ENCODE measurements around the gene RAB30.
A peak's percentile ranks its signal among the peaks of the same experiment; 100 is the strongest.

The RAB30 gene

DNA sequence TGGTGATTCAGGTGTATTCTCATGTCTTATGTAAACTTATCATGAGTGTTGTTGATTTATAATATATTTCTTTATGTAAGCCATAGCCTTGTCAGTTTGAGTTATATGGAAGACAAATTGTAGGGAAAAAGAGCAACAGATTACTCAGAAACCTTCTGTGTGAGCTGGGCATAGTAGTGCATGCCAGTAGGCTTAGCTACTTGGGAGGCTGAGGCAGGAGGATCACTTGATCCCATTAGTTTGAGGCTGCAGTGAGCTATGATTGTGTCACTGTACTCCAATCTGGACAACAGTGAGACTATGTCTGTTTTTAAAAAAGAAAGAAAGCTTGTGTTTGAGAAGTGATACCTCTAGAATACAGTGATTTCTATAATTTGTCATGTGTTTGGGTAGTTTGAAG is 2.2 kb upstream of the RAB30 start:
- no peak for DNase-seq
- H3K27me3 Mint-ChIP-seq (ENCODE audit: low read depth, poor library complexity), result no peaks in the 10 kb centered on the region
- H3K4me3 Mint-ChIP-seq, result no peak overlapping the region
- H3K27ac Mint-ChIP-seq, result peak overlapping the region; percentile 12
- peaks cover 28% of the 10 kb centered on the region for H3K36me3 Mint-ChIP-seq (ENCODE audit: low read depth)
- peaks cover 4% of the 10 kb centered on the region for H3K4me1 Mint-ChIP-seq
- TF ChIP-seq, protein P1, sequence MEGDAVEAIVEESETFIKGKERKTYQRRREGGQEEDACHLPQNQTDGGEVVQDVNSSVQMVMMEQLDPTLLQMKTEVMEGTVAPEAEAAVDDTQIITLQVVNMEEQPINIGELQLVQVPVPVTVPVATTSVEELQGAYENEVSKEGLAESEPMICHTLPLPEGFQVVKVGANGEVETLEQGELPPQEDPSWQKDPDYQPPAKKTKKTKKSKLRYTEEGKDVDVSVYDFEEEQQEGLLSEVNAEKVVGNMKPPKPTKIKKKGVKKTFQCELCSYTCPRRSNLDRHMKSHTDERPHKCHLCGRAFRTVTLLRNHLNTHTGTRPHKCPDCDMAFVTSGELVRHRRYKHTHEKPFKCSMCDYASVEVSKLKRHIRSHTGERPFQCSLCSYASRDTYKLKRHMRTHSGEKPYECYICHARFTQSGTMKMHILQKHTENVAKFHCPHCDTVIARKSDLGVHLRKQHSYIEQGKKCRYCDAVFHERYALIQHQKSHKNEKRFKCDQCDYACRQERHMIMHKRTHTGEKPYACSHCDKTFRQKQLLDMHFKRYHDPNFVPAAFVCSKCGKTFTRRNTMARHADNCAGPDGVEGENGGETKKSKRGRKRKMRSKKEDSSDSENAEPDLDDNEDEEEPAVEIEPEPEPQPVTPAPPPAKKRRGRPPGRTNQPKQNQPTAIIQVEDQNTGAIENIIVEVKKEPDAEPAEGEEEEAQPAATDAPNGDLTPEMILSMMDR (IDR thresholded peaks at IDR 0.05), result no peak
- no peaks in the 10 kb centered on the region for H3K9me3 Mint-ChIP-seq

DNA sequence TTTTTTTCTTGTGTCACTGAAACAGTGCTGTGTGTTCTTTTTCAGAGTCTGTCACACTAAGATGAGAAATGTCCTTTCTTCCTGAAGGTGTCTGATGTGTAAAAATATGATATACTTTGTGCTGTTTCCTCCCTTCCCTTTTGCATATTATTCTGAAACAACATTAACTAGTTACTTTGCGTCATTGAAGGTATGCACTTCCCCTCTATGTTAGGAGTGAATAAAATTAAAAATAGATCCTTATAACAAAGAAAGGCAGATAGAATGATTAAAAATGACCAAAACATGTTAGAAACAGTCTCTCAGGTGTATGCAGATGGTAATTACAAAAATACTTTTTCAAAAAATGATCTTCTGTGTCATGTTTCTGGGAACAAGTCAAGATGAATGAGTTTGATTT is 1.6 kb upstream of the RAB30 start:
- peaks cover 4% of the 10 kb centered on the region for H3K4me1 Mint-ChIP-seq
- TF ChIP-seq, protein P1 (IDR thresholded peaks at IDR 0.05), result no peak
- peak overlapping the region; percentile 71 for H3K27ac Mint-ChIP-seq
- no peak for DNase-seq
- H3K27me3 Mint-ChIP-seq (ENCODE audit: low read depth, poor library complexity), result no peaks in the 10 kb centered on the region
- peaks cover 28% of the 10 kb centered on the region for H3K36me3 Mint-ChIP-seq (ENCODE audit: low read depth)
- H3K9me3 Mint-ChIP-seq, result no peaks in the 10 kb centered on the region
- H3K4me3 Mint-ChIP-seq, result no peak overlapping the region

DNA sequence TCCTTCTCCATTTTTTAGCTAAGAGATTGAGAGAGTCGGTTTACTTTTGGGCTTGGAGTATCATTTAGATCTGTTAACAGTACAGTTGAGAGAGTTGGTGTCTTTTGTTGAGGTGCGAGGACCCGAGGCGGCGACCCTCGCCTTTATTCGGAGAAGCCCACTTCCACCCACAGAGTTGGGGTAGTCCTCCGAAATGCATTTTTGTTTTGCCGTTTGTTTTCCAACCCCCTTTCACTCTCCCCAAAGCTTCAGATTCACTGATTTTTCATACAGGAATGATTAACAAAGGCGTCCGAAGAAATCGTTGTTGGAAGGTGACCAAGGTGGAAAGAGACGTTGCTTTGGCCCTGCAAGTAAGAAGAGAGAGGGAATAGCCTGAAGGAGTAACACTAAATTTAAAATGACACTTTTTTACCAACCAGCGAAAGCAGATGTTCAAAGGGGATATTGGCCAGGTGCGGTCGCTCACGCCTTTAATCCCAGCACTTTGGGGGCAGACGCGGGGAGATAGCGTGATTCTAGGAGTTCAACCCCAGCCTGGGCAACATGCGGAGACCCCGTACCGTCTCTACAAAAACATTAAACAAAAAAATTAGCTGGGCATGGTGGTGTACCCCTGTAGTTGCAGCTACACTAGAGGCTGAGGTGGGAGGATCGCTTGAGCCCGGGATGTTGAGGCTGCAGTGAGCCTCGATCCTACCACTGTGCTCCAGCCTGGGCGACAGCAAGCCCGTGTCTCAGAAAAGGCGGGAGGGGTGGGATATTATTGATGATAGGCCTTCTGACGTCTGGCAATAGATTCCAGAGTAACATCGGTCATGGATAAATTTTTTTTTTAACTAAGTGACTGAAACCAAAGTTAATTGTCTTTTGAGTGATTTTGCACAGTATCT is 899 bp upstream of the RAB30 start:
- Mint-ChIP-seq H3K4me3 (no peak overlapping the region), H3K27me3 (ENCODE audit: low read depth, poor library complexity) (no peaks in the 10 kb centered on the region), H3K4me1 (peaks cover 4% of the 10 kb centered on the region), H3K27ac (no peak overlapping the region), H3K36me3 (ENCODE audit: low read depth) (peaks cover 26% of the 10 kb centered on the region), H3K9me3 (no peaks in the 10 kb centered on the region)
- TF ChIP-seq, protein P1 (IDR thresholded peaks at IDR 0.05), result no peak
- no peak for DNase-seq

DNA sequence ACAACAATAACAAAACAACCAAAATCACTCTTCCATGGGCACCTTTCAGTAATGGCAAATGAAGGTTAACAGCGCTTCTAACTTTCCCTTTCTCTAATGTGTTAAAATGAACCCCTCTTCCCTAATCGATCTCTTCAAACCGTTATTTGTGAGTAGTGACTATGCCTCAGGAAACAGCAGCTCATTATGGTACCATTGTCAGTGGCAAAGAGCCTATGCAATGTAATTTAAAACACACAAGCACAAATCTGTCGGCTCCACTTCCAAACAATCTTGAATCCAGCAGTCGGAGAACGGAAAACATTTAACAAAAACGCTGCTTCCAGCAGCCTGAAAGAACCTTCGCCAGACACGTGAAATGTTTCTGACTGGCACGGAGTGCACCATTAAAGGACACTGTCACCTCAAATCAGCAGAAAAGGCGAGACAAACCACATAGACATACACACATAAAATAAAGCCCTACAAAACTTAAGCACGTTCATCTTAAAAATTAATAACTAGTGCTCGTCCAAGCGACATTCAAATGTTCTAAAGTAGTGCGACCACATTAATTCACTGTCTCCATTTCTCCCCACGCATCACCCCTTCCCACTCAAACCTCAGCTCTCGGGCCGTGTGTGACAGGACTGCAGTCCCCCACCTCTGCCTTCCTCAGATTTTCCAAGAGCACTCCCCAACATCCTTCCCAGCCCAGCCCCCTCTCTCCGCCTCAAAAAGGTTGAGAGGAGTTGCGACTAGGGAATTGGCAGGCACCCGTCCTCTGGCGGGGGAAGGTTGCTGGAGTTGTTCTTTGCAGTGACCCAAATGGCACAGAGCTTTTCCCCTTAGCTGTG is 748 bp downstream of the RAB30 start:
- peaks cover 22% of the 10 kb centered on the region for H3K36me3 Mint-ChIP-seq (ENCODE audit: low read depth)
- peak; percentile 42 for DNase-seq
- H3K27me3 Mint-ChIP-seq (ENCODE audit: low read depth, poor library complexity), result no peaks in the 10 kb centered on the region
- TF ChIP-seq, protein P1 (IDR thresholded peaks at IDR 0.05), result no peak
- H3K4me1 Mint-ChIP-seq, result peaks cover 4% of the 10 kb centered on the region
- H3K4me3 Mint-ChIP-seq, result no peak overlapping the region
- no peak overlapping the region for H3K27ac Mint-ChIP-seq
- no peaks in the 10 kb centered on the region for H3K9me3 Mint-ChIP-seq

DNA sequence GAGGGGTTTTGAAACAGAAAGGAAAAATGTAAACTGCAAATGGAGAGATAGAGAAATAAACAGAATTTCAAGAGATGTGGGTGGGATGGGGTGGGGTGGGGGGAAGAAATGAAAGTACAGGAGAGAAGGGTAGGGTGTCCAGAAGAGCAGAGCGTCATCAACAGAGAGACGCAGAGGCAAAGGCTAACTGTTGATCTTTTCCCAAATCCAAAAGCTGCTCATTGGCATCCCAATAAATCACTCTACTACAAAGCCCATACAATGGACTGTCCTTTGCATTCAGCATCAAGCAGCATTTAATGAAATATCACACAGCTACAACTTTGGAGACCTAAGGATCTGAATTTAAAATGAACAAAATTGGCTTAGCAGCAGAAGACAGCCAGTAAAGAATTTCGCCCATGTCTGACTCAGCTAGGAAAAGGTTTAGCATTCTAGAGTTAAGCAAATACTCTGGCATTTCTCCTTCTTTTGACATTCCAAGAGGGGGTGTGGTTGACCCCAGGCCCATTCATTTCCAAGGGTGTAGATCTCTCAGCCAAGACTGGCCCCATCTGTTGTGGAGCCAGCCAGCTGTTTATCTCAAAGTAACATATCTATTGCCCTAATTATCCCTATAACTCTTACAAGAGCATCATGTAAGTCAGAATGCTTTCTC is 1.5 kb downstream of the RAB30 start:
- TF ChIP-seq, protein P1 (IDR thresholded peaks at IDR 0.05), result no peak
- no peaks in the 10 kb centered on the region for H3K9me3 Mint-ChIP-seq
- H3K27me3 Mint-ChIP-seq (ENCODE audit: low read depth, poor library complexity), result no peaks in the 10 kb centered on the region
- peaks cover 22% of the 10 kb centered on the region for H3K36me3 Mint-ChIP-seq (ENCODE audit: low read depth)
- no peak overlapping the region for H3K4me3 Mint-ChIP-seq
- no peak overlapping the region for H3K27ac Mint-ChIP-seq
- peaks cover 4% of the 10 kb centered on the region for H3K4me1 Mint-ChIP-seq
- DNase-seq, result peak; percentile 16

Data from nephron progenitor cell (in vitro differentiated cells).